Activated CD4-positive, alpha-beta T cell treated with anti-CD3 and anti-CD28 coated beads, Interleukin-2, amount 10 ng/mL, durations not matched to agents 24 days and 14 days (primary cell): ENCODE results near the gene TRRAP. TPM values are rescaled to one million over a fixed set of nuclear protein-coding genes. Genes with fewer than 3 reads are reported as not detected.
"Not testable (repeated sequence)": the region's sequence is repeated elsewhere in the genome, so short reads cannot be mapped to it uniquely, and the experiment has no call there.

Experiments used
- DNase-seq: peaks from one replicate; pipeline ENCODE4 v3.0.0; 2022
- H3K27ac Mint-ChIP-seq: one replicate; pipeline ENCODE4 v1.8.0; 2022; ENCODE audit warnings: mild to moderate bottlenecking, mixed read lengths
- H3K27me3 Mint-ChIP-seq: one replicate; pipeline ENCODE4 v1.8.0; 2022; ENCODE audit warnings: mixed read lengths
- H3K36me3 Mint-ChIP-seq: one replicate; pipeline ENCODE4 v1.8.0; 2022; ENCODE audit warnings: low read depth, mild to moderate bottlenecking, mixed read lengths
- H3K4me1 Mint-ChIP-seq: one replicate; pipeline ENCODE4 v1.8.0; 2021; ENCODE audit warnings: mixed read lengths
- H3K4me3 Mint-ChIP-seq: one replicate; pipeline ENCODE4 v1.8.0; 2022; ENCODE audit warnings: mild to moderate bottlenecking, moderate library complexity, mixed read lengths
- H3K9me3 Mint-ChIP-seq: one replicate; pipeline ENCODE4 v1.8.0; 2021; ENCODE audit warnings: mixed read lengths
- intact Hi-C: fragments of 100-400 bp; cut with micrococcal nuclease; formaldehyde crosslinking; loops from one replicate; pipeline ENCODE4 v1.15.1; 2023
- total RNA-seq: library from RNA; stranded (reverse); gene quantifications from 2 replicates; pipeline ENCODE4 v1.2.3, GENCODE V29; 2022

The TRRAP gene
- total RNA-seq, 1 donor from 2014 or later, result 65.1 TPM

DNA sequence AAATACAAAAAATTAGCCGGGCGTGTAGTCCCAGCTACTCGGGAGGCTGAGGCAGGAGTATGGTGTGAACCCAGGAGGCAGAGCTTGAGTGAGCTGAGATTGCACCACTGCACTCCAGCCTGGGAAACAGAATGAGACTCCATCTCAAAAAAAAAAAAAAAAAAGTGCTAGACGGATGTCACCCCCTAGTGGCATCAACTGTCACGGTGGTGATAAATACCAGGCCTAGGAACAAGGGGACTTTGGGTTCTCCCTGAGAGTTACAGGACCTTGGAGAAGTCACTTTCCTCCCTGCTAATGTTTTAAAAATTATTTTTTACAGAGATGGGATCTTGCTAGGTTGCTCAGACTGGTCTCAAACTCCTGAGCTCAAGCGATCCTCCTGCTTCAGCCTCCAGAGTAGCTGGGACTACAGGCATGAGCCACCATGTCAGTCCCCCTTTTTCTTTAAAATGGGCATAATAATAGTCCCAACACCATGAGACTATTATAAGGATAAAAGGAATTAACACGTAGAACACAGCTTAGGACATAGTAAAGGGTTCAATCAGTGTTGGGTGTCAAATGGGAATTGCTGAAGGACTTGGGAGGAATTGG is 5.9 kb upstream of the TRRAP start:
- peak; percentile 80 for DNase-seq
- Mint-ChIP-seq H3K4me1 (peaks cover 5% of the 10 kb centered on the region), H3K4me3 (no peak overlapping the region), H3K9me3 (no peaks in the 10 kb centered on the region), H3K27me3 (peaks cover 24% of the 10 kb centered on the region), H3K36me3 (no peaks in the 10 kb centered on the region), H3K27ac (no peak overlapping the region)
- intact Hi-C loops, result no loop called here

DNA sequence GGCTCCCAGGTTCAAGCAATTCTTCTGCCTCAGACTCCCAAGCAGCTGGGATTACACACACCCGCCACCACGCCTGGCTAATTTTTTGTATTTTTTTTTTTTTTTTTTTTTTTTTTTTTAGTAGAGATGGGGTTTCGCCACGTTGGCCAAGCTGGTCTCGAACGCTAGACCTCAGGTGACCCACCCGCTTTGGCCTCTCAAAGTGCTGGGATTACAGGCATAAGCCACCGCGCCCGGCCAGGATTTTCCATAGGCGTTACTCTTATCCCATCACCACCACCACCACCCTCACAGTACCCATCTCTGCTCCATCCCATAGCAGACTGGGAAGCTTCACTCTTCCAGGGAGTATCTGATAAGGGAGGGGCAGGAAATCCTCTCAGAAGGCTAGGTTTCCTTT is 4.7 kb upstream of the TRRAP start:
- H3K27me3 Mint-ChIP-seq, result peaks cover 19% of the 10 kb centered on the region
- H3K4me3 Mint-ChIP-seq, H3K9me3 Mint-ChIP-seq, intact Hi-C loops, H3K4me1 Mint-ChIP-seq, H3K27ac Mint-ChIP-seq, DNase-seq, H3K36me3 Mint-ChIP-seq: not testable (repeated sequence)

DNA sequence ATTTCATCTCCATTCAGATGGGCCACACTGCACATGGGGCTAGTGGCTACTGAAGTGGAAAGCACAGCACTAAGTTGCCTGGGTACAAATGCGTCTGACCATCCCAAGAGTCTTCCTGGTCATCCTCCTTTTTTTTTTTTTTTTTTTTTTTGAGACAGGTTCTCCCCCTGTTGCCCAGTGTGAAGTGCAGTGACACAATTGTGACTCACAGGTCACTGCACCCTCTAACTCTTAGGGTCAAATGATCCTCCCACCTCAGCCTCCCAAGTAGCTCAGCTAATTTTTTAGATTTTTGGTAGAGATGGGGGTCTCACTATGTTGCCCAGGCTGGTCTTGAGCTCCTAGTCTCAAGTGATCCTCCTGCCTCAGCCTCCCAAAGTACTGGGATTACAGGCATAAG is 3.4 kb upstream of the TRRAP start:
- intact Hi-C loops, result loop anchor here (5.0 kb wide), 1 partner anchor 593 kb away; the partner anchor contains the start of gene BRI3
- Mint-ChIP-seq H3K27me3 (peaks cover 12% of the 10 kb centered on the region), H3K36me3 (peaks cover 2% of the 10 kb centered on the region), H3K4me1 (peaks cover 13% of the 10 kb centered on the region), H3K27ac (no peak overlapping the region), H3K4me3 (no peak overlapping the region), H3K9me3 (no peaks in the 10 kb centered on the region)
- no peak for DNase-seq

DNA sequence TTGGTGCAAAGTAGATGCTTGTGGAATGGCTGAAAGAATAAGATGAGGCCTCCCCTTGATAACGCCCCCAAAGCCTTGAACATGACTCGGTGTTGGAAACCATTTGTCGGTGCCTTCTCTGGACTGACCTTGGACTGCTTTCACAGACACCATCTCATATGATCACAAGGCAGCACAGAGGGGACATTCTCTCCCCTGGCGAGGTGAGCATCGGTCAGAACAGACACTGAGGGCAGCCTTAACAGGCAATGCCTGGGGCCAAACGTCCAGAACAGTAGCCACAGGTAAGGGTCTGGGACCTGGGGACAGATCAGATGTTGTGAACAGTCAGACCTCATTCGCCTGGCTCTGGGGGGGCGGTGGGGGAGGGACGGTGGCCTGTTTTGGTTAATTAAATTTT is 2.8 kb upstream of the TRRAP start:
- Mint-ChIP-seq H3K4me1 (peaks cover 18% of the 10 kb centered on the region), H3K36me3 (peaks cover 2% of the 10 kb centered on the region), H3K4me3 (no peak overlapping the region), H3K9me3 (no peaks in the 10 kb centered on the region), H3K27ac (no peak overlapping the region), H3K27me3 (peaks cover 8% of the 10 kb centered on the region)
- no peak for DNase-seq
- intact Hi-C loops, result loop anchor here (5.0 kb wide), 1 partner anchor 593 kb away; the partner anchor contains the start of gene BRI3

DNA sequence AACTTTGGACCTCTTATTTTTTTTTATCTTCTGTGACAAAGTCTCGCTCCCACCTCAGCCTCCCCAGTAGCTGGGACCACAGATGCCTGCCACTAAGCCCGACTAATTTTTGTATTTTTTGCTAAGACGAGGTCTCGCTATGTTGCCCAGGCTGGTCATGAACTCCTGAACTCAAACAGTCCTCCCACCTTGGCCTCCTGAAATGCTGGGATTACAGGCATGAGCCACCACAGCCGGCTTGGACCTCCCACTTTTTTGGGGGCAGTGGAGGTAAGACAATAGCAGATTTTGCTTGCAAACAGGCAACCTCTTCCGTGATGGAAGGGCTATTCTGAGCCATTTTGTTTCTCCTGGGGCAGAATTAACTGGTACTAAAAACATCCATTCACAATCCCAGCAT is 1.2 kb upstream of the TRRAP start:
- peak overlapping the region; percentile 62 for H3K4me3 Mint-ChIP-seq
- H3K36me3 Mint-ChIP-seq, result peaks cover 14% of the 10 kb centered on the region
- H3K27me3 Mint-ChIP-seq, result peaks cover 6% of the 10 kb centered on the region
- DNase-seq, result no peak
- peaks cover 26% of the 10 kb centered on the region for H3K4me1 Mint-ChIP-seq
- no peaks in the 10 kb centered on the region for H3K9me3 Mint-ChIP-seq
- intact Hi-C loops, result loop anchor here (5.0 kb wide), 1 partner anchor 595 kb away; the partner anchor contains the start of gene BRI3
- peak overlapping the region; percentile 25 for H3K27ac Mint-ChIP-seq

DNA sequence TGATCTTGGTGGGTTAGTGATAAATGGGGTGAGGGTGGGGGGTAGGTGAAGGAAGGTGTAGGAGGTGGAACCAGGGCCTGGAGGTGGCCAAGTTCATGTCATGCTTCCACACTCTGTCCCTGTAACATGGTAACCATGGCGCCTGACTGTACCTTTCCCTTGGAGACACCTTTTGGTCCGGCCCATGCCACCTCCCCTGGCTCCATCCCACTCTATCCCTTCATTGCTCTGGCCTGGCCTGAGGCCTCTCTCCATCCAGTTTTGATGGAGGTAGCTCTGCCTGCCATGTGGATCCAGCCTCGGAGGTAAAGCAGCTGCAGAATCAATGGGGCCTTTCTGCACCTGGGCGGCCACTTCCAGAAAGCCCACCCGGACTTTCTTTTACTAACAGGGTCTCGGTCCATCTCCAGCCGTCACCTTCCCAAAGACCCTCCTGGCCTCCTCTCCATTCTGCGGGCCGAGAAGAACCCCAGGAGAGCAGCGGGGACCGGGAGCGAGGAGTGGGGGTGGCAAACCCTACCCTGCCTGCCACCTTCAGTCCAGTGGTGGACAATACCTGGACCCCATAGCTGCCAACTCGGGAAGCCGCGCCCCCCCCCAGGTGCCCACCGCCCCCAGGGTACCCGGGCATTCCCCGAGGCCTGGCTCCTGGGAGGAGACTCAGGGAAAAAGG is 504 bp upstream of the TRRAP start:
- H3K36me3 Mint-ChIP-seq, result peaks cover 20% of the 10 kb centered on the region
- no peaks in the 10 kb centered on the region for H3K9me3 Mint-ChIP-seq
- intact Hi-C loops, result loop anchor here (2.0 to 5.0 kb wide), 3 partner anchors 265 to 596 kb away; partner anchors contain the start of genes ARPC1A and BRI3
- peaks cover 6% of the 10 kb centered on the region for H3K27me3 Mint-ChIP-seq
- no peak for DNase-seq
- H3K4me1 Mint-ChIP-seq, result peaks cover 24% of the 10 kb centered on the region
- peak overlapping the region; percentile 64 for H3K27ac Mint-ChIP-seq
- peak overlapping the region; percentile 62 for H3K4me3 Mint-ChIP-seq

DNA sequence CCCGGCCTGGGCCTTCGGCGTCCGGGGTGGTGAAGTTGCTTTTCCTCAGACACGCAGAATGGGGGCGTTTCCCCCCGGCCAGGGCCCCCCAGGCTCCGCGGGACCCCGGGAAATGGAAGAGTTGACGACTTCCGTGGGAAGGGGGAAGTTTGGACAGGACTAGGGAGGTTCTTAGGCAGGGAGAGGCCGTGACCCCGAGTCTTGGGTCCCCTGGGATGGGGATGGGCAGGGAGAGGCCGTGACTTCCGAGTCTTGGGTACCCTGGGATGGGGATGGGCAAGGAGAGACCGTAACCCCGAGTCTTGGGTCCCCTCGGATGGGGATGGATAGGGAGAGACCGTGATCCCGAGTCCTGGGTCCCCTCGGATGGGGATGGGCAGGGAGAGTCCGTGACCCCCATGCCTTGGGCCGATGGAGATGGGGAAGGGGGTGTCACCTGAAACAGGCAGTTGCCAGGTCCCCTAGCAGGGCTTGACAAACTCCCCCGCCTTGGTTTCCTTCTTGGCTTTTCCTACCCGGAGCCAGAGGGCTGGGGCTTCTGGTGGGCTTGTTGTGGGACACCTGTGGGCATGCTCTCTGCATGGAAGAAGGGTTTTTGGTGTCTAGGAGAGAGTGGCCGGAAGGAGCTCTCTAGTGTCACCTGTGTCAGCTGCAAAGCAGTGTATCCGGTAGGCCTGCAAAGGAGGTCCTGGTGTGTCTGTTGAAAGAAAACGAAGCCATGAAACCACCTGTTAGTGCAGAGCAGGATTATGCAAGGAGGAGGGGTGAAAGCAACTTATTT is 1.1 kb downstream of the TRRAP start:
- intact Hi-C loops, result loop anchor here (2.0 to 5.0 kb wide), 3 partner anchors 263 to 597 kb away; partner anchors contain the start of genes ARPC1A and BRI3
- Mint-ChIP-seq H3K9me3 (no peaks in the 10 kb centered on the region), H3K36me3 (peaks cover 31% of the 10 kb centered on the region), H3K27me3 (peaks cover 6% of the 10 kb centered on the region), H3K4me1 (peaks cover 24% of the 10 kb centered on the region), H3K4me3 (peak overlapping the region; percentile 93), H3K27ac (peak overlapping the region; percentile 94)
- peak; percentile 91 for DNase-seq

DNA sequence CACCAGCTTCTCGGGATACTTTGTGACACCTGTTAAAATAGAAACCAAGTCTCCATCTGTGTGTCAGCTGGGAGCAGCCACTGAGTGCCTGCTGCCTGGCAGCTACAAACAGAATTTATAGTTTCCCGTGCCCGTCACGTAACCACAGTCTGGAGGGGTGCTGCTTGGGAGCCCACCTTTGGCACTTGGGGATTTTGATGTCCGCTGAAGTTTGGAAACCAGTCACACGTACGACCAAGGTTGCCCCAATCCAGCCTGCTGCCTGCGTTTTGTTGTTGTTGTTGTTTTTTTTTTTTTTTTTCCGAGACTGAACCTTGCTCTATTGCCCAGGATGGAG is 1.6 kb downstream of the TRRAP start:
- DNase-seq, result no peak
- H3K9me3 Mint-ChIP-seq, result no peaks in the 10 kb centered on the region
- peak overlapping the region; percentile 94 for H3K27ac Mint-ChIP-seq
- peak overlapping the region; percentile 93 for H3K4me3 Mint-ChIP-seq
- peaks cover 6% of the 10 kb centered on the region for H3K27me3 Mint-ChIP-seq
- intact Hi-C loops, result loop anchor here (2.0 to 5.0 kb wide), 3 partner anchors 263 to 598 kb away; partner anchors contain the start of genes ARPC1A and BRI3
- peaks cover 31% of the 10 kb centered on the region for H3K36me3 Mint-ChIP-seq
- peaks cover 24% of the 10 kb centered on the region for H3K4me1 Mint-ChIP-seq

DNA sequence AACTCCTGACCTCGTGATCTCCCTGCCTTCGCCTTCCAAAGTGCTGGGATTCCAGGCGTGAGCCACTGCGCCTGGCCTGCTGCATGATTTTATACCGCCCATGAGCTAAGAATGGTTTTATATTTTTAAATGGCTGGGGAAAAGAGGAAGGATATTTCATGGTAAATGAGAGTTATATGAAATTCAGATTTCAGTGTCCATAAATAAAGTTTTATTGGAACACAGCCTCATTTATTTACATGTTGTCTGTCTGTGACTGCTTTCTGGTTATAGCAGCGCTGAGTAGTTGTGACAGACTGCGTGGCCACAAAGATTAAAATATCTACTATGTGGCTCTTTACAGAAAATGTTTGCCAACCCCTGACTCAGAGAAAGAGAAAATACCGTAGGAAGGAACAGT is 2.2 kb downstream of the TRRAP start:
- peaks cover 31% of the 10 kb centered on the region for H3K36me3 Mint-ChIP-seq
- peaks cover 5% of the 10 kb centered on the region for H3K27me3 Mint-ChIP-seq
- intact Hi-C loops, result no loop called here
- peak overlapping the region; percentile 94 for H3K27ac Mint-ChIP-seq
- no peak for DNase-seq
- H3K9me3 Mint-ChIP-seq, result no peaks in the 10 kb centered on the region
- peaks cover 24% of the 10 kb centered on the region for H3K4me1 Mint-ChIP-seq
- H3K4me3 Mint-ChIP-seq, result peak overlapping the region; percentile 93

DNA sequence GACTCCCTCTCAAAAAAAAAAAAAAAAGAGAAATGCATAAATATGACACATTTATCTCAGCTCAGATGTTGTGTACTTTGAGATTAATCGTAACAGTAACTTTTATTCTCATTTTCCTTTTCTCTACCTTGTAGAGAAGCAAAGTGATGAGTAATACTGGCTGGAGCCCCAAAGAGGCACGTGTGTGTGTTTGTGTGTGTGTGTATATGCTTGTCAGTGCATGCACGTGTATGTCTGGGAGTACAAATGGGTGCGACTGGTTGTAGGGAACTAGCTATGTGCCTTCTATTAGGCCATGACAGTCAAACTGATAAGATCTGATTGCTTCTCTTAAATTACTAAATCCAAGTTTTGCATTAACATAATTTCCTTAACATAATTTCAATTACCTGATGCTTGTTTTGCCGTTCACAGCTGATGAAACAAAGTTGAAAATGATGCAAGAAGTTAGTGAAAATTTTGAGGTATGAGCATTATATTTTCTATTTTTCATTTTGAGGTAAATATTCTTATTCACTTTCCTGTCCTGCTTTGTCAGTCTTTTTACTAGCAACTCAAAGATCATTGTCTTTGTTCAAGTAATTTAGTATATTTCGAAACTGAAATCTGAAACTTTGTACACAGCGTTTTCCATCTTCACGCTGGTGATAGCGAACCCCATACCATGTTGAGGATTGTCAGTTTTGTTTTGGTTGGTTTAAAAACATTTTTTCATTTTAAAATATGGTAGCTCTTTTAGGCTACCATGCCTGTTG is 3.4 kb downstream of the TRRAP start:
- Mint-ChIP-seq H3K27ac (peak overlapping the region; percentile 34), H3K4me3 (no peak overlapping the region), H3K9me3 (no peaks in the 10 kb centered on the region), H3K4me1 (peaks cover 24% of the 10 kb centered on the region), H3K27me3 (peaks cover 4% of the 10 kb centered on the region), H3K36me3 (peaks cover 31% of the 10 kb centered on the region)
- intact Hi-C loops, result no loop called here
- no peak for DNase-seq

DNA sequence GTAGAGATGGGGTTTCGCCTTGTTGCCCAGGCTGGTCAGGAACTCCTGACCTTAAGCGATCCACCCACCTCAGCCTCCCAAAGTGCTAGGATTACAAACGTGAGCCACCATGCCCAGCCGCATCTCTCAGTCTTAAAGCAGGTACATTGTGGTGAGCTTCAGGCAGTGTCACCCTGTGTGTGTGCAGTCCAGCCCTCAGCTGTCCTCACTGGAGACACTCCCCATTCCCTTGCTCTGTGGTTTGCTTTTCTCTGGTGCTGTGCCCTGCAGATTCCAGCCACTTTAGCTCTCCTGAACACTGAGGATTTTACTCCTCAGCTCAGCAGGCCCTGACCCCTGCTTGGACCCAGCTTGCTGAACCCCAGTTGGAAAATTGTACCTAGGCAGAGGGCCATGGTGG is 6.1 kb downstream of the TRRAP start:
- Mint-ChIP-seq H3K36me3 (peaks cover 38% of the 10 kb centered on the region), H3K4me3 (no peak overlapping the region), H3K27me3 (no peaks in the 10 kb centered on the region), H3K9me3 (no peaks in the 10 kb centered on the region), H3K27ac (peak overlapping the region; percentile 41), H3K4me1 (peaks cover 24% of the 10 kb centered on the region)
- intact Hi-C loops, result no loop called here
- no peak for DNase-seq

DNA sequence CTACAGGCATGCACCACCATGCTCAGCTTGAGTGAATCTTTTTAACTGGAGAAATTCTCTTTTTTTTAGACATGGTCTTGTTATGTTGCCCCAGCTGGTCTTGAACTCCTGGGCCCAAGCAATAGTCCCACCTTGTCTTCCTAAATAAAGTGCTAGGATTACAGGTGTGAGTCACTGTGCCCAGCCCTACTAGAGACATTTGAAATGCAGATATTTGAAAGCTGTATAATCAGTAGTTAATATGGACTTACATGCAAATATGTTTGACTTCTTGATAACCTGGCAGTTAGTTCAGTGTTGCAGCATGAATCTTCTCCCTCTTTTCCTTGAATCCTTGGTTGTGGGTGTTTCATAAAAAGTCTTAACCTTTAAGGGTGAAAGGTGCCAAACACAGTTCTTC is 8.7 kb downstream of the TRRAP start:
- H3K27ac Mint-ChIP-seq, result no peak overlapping the region
- no peak overlapping the region for H3K4me3 Mint-ChIP-seq
- H3K9me3 Mint-ChIP-seq, result no peaks in the 10 kb centered on the region
- intact Hi-C loops, result no loop called here
- no peak for DNase-seq
- peaks cover 5% of the 10 kb centered on the region for H3K4me1 Mint-ChIP-seq
- H3K27me3 Mint-ChIP-seq, result no peaks in the 10 kb centered on the region
- H3K36me3 Mint-ChIP-seq, result peaks cover 37% of the 10 kb centered on the region

DNA sequence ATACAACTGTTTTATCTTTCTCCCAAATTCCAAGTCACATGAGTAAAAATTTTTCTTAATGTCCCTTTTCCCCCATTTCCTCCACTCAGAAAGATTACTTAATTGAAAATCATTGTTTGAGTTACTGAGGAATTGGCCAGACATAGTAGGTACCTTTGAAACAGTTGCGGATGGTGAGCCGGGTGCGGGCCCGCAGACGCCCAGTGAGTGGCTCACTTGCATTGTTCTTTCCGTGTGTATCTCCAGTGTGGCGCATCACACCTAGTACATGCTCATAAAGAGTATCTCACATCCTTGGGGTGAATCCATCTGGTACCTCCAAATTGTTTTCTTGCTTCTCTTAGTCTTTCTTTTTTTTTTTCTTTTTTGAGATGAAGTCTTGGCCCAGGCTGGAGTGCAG is 14.3 kb downstream of the TRRAP start:
- Mint-ChIP-seq H3K36me3 (peaks cover 57% of the 10 kb centered on the region), H3K4me1 (peaks cover 8% of the 10 kb centered on the region), H3K4me3 (no peak overlapping the region), H3K27me3 (no peaks in the 10 kb centered on the region), H3K27ac (no peak overlapping the region), H3K9me3 (no peaks in the 10 kb centered on the region)
- DNase-seq, result no peak
- intact Hi-C loops, result no loop called here
